ENCODE results near the gene ATP6V0B.

GRCh38 chr1:43995984-43996732 lies 21.4 kb downstream of the ATP6V0B start:
- TF ChIP-seq POLR2A (IDR thresholded peaks at IDR 0.05; ENCODE audit: low read depth, low read length) (no peak), CTCF (IDR thresholded peaks at IDR 0.05; ENCODE audit: extremely low read depth in 1 of 2, insufficient read depth in 1 of 2, low read depth in 1 of 2, low read length in 2 of 2) (no peak), POLR2AphosphoS5 (IDR thresholded peaks at IDR 0.05; ENCODE audit: insufficient read depth, low read depth, low read length) (no peak), EZH2 (IDR thresholded peaks at IDR 0.05; ENCODE audit: borderline replicate concordance, low read depth, low read length, severe bottlenecking) (no peak), JUN (IDR thresholded peaks at IDR 0.05; ENCODE audit: borderline replicate concordance, insufficient read depth, insufficient read length, low read depth) (no peak), MYC (IDR thresholded peaks at IDR 0.05; ENCODE audit: low read depth, low read length) (no peak), GATA2 (IDR thresholded peaks at IDR 0.05; ENCODE audit: insufficient read depth, insufficient read length, low read depth, low read length) (no peak), MAX (IDR thresholded peaks at IDR 0.05; ENCODE audit: insufficient read depth, insufficient read length) (no peak), FOS (IDR thresholded peaks at IDR 0.05; ENCODE audit: borderline replicate concordance, insufficient read depth, low read length) (no peak)
